Measurements from ENCODE around the gene ZNF836. TPM values are rescaled to one million over a fixed set of nuclear protein-coding genes. Genes with fewer than 3 reads are reported as not detected.

Gene ZNF836
- total and polyA plus RNA-seq, 2 of the 13 experiments (the other 11 are each of a cell fraction or from before 2014, with no cell fraction given): 1.6 to 5.3 TPM

- TF ChIP-seq STAT6 (CRISPR knock-in tag; IDR thresholded peaks at IDR 0.05; ENCODE audit: borderline replicate concordance) (no peak), SNRNP70 (IDR thresholded peaks at IDR 0.05; ENCODE audit: low read depth, low read length) (no peak), NKX3-1 (CRISPR knock-in tag; IDR thresholded peaks at IDR 0.05) (no peak), MEIS2 (CRISPR knock-in tag; IDR thresholded peaks at IDR 0.05) (no peak), KIAA2018 (CRISPR knock-in tag; IDR thresholded peaks at IDR 0.05; ENCODE audit: borderline replicate concordance) (no peak), HBP1 (CRISPR knock-in tag; IDR thresholded peaks at IDR 0.05; ENCODE audit: low read depth) (peak; percentile 25; the same call in 1 of the 2 replicates), ZBTB34 (CRISPR knock-in tag; IDR thresholded peaks at IDR 0.05) (no peak), ZHX1 (CRISPR knock-in tag; IDR thresholded peaks at IDR 0.05; ENCODE audit: low read depth) (0 out of 2 replicates have a peak, but pooled peaks have one; percentile 14), ARHGAP35 (CRISPR knock-in tag; IDR thresholded peaks at IDR 0.05; ENCODE audit: borderline replicate concordance) (no peak; the same call in 1 of the 2 replicates)
Observed at GRCh38 chr19:52139252-52140031, 32.0 kb downstream of the ZNF836 start, which contains the start of gene ZNF616 (continued).

Measured in HepG2 (cell line).